Measurements from ENCODE around the gene CDH23. TPM values are rescaled to one million over a fixed set of nuclear protein-coding genes. Genes with fewer than 3 reads are reported as not detected.
"Not testable (repeated sequence)": the region's sequence is repeated elsewhere in the genome, so short reads cannot be mapped to it uniquely, and the experiment has no call there.

Gene CDH23
- total RNA-seq (2014; rRNA removed; shearing (Covaris generic)), result 0.29 TPM in 1 of 2 replicates, not detected in the other
- 0.06 and 0.11 TPM in 2 replicates for polyA plus RNA-seq (2015; cell fraction: cytosol; rRNA removed)
- polyA plus RNA-seq (2015; cell fraction: nucleus; rRNA removed), result not detected in 2 replicates

GRCh38 chr10:71396711-71397295, at the start of gene CDH23:
TSS of gene CDH23 (plus strand) at chr10:71396920. CDS start at chr10:71439832, 42,912 bp downstream.
- DNase-seq (ENCODE audit: low read depth, low spot score), result no peak
- in situ Hi-C loops (cut with HindIII; ENCODE audit: low pct_unique_long_range_greater_than_20kb, low sequenced_read_pairs), result no loop called here

- no peak for DNase-seq (ENCODE audit: low read depth, low spot score)
- in situ Hi-C loops (cut with HindIII; ENCODE audit: low pct_unique_long_range_greater_than_20kb, low sequenced_read_pairs), result no loop called here
These were observed 48.9 kb upstream of the CDH23 start for GRCh38 chr10:71347587-71348395.

GRCh38 chr10:71348850-71349249, 47.9 kb upstream of the CDH23 start:
- no peak for DNase-seq (ENCODE audit: low read depth, low spot score)
- in situ Hi-C loops (cut with HindIII; ENCODE audit: low pct_unique_long_range_greater_than_20kb, low sequenced_read_pairs), result no loop called here

- in situ Hi-C loops (cut with HindIII; ENCODE audit: low pct_unique_long_range_greater_than_20kb, low sequenced_read_pairs), result no loop called here
- no peak for DNase-seq (ENCODE audit: low read depth, low spot score)
These were observed 47.3 kb upstream of the CDH23 start for GRCh38 chr10:71349406-71349805.

- DNase-seq (ENCODE audit: low read depth, low spot score), result no peak
- in situ Hi-C loops (cut with HindIII; ENCODE audit: low pct_unique_long_range_greater_than_20kb, low sequenced_read_pairs), result no loop called here
These were observed 45.6 kb upstream of the CDH23 start for GRCh38 chr10:71351087-71351486.

- in situ Hi-C loops (cut with HindIII; ENCODE audit: low pct_unique_long_range_greater_than_20kb, low sequenced_read_pairs), result no loop called here
- no peak for DNase-seq (ENCODE audit: low read depth, low spot score)
These were observed 44.9 kb upstream of the CDH23 start for GRCh38 chr10:71351628-71352319.

GRCh38 chr10:71353639-71354038, 43.1 kb upstream of the CDH23 start:
- in situ Hi-C loops (cut with HindIII; ENCODE audit: low pct_unique_long_range_greater_than_20kb, low sequenced_read_pairs), result no loop called here
- DNase-seq (ENCODE audit: low read depth, low spot score), result no peak

- in situ Hi-C loops (cut with HindIII; ENCODE audit: low pct_unique_long_range_greater_than_20kb, low sequenced_read_pairs), result no loop called here
- no peak for DNase-seq (ENCODE audit: low read depth, low spot score)
These were observed 41.9 kb upstream of the CDH23 start for GRCh38 chr10:71354776-71355175.

- in situ Hi-C loops (cut with HindIII; ENCODE audit: low pct_unique_long_range_greater_than_20kb, low sequenced_read_pairs), result no loop called here
- no peak for DNase-seq (ENCODE audit: low read depth, low spot score)
These were observed 40.8 kb upstream of the CDH23 start for GRCh38 chr10:71355886-71356285.

- DNase-seq (ENCODE audit: low read depth, low spot score), result no peak
- in situ Hi-C loops (cut with HindIII; ENCODE audit: low pct_unique_long_range_greater_than_20kb, low sequenced_read_pairs), result no loop called here
These were observed 38.9 kb upstream of the CDH23 start for GRCh38 chr10:71357792-71358265.

GRCh38 chr10:71358277-71358676, 38.4 kb upstream of the CDH23 start:
- in situ Hi-C loops (cut with HindIII; ENCODE audit: low pct_unique_long_range_greater_than_20kb, low sequenced_read_pairs), result no loop called here
- no peak for DNase-seq (ENCODE audit: low read depth, low spot score)

GRCh38 chr10:71358906-71359305, 37.8 kb upstream of the CDH23 start:
- in situ Hi-C loops (cut with HindIII; ENCODE audit: low pct_unique_long_range_greater_than_20kb, low sequenced_read_pairs); DNase-seq (ENCODE audit: low read depth, low spot score): not testable (repeated sequence)

GRCh38 chr10:71359364-71360046, 37.2 kb upstream of the CDH23 start:
- no peak for DNase-seq (ENCODE audit: low read depth, low spot score)
- in situ Hi-C loops (cut with HindIII; ENCODE audit: low pct_unique_long_range_greater_than_20kb, low sequenced_read_pairs), result no loop called here

GRCh38 chr10:71360735-71361134, 36.0 kb upstream of the CDH23 start:
- no peak for DNase-seq (ENCODE audit: low read depth, low spot score)
- in situ Hi-C loops (cut with HindIII; ENCODE audit: low pct_unique_long_range_greater_than_20kb, low sequenced_read_pairs), result no loop called here

- in situ Hi-C loops (cut with HindIII; ENCODE audit: low pct_unique_long_range_greater_than_20kb, low sequenced_read_pairs), result no loop called here
- DNase-seq (ENCODE audit: low read depth, low spot score), result no peak
These were observed 35.1 kb upstream of the CDH23 start for GRCh38 chr10:71361581-71361980.

GRCh38 chr10:71362141-71362540, 34.6 kb upstream of the CDH23 start:
- no peak for DNase-seq (ENCODE audit: low read depth, low spot score)
- in situ Hi-C loops (cut with HindIII; ENCODE audit: low pct_unique_long_range_greater_than_20kb, low sequenced_read_pairs), result no loop called here

- no peak for DNase-seq (ENCODE audit: low read depth, low spot score)
- in situ Hi-C loops (cut with HindIII; ENCODE audit: low pct_unique_long_range_greater_than_20kb, low sequenced_read_pairs), result no loop called here
These were observed 32.8 kb upstream of the CDH23 start for GRCh38 chr10:71363936-71364335.

- in situ Hi-C loops (cut with HindIII; ENCODE audit: low pct_unique_long_range_greater_than_20kb, low sequenced_read_pairs), result no loop called here
These were observed 31.4 kb upstream of the CDH23 start for GRCh38 chr10:71365366-71365765.

More at GRCh38 chr10:71365366-71365765, 31.4 kb upstream of the CDH23 start:
- DNase-seq (ENCODE audit: low read depth, low spot score), result no peak
